ENCODE measurements around the gene PPP1R14D.

GRCh38 chr15:40775740-40776536, 52.6 kb downstream of the PPP1R14D start:
- TF ChIP-seq CTCF (IDR thresholded peaks at IDR 0.05; ENCODE audit: insufficient read depth, low read length, poor library complexity, severe bottlenecking) = no peak
- TF ChIP-seq EZH2phosphoT487 (conservative IDR thresholded peaks at IDR 0.05; ENCODE audit: low read length) = no peak

Data from SU-DHL-6 (cell line).